CD4-positive, alpha-beta T cell treated with Interleukin-21 for 1 hour (primary cell): ENCODE measurements around the gene KIF13A.

Experiments used
- DNase-seq: peaks from one replicate; pipeline ENCODE4 v3.0.0-alpha.2; 2020

Gene KIF13A

DNA sequence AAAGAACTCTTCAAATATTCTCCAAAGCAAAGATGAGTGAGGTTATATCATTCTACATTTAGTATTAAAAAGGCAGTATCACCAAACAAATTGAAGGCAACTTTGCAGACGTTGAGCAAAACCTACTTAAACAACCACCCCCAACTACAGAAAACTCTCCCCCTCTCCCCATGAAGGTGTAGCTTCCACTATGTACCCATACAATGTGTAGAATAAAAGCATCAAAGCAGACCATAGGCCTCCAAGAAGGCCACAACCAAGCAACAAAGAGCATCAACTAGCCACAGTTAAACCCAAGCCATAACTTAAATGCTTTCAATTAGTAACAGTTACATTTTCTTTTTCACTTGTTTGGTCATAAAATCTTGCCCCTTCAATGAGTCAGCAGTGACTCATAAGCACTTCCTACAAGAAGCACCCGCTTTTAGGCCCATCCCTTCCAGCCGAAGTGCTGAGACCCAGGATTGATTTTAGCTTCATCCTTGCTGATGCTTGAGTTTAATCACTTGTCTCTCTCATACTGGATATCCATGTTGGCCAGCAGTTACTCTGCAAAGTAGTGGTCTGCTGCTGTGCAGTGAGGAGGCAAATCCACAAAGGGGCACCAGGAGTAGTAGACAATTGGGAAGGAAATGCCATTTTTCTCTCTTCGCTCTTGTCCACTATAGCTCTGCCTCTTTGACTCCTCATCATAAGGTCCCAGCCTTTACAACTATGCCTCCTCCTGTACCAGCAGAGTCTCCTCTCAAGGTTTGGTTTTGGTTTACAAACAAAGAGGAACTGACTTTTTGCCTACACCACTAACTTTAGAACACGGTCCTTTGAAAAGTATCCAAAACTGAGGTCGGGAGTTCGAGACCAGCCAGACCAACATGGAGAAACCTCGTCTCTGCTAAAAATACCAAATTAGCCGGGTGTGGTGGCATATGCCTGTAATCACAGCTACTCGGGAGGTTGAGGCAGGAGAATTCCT, 272.3 kb downstream of the KIF13A start:
- DNase-seq = peak; percentile 34

DNA sequence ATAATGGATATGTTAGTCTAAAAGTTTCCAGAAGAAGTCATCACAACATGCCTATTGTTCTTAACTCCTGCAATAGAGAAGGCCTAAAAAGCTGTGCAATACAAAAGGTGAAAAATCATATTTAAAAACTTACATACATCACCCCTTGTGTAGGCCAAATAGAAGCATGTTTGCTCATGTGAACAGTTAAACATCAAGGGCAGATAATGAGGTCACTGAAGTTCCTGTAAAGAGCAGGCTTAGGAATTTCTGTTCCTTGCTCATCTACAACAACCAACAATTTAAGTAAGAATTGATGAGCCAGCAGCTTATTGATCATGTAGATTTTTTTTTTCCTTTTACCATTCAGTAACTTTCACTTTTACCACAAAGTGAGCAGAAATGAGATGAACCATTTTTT, 273.3 kb downstream of the KIF13A start:
- DNase-seq = no peak

DNA sequence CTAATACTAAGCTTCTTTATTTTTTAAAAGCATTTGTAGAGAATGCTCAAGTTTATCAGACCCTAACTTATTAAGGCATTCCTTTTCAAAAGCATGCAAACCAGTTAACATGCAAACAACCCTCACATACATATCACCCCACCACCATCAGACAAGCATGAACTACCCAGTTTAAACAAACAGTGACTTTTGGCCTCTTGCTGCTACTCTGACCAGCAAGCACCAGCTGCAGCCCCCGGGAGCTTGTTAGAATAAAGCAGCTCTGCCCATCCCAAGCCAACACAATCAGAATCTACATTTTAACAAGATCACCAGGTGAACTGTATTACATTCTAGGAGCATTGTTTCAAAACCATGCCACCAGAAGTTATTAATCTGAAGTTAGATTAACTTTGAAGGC, 274.9 kb downstream of the KIF13A start:
- DNase-seq = no peak

DNA sequence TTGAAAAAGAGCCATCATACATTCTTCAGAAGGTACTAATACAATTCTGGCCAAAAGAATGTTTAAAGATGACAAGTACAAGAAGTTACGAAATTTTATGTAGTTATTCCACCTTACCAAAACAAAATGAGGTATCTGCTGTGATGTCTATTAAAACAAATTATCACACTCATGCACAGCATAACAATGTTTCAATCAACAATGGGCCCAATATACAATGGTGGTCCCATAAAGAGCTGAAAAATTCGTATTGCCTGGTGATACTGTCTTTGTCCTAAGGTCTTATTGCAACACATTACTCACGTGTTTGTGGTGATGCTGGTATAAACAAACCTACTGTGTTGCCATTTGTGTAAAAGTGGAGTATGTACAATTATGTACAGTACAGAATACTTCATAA, 277.1 kb downstream of the KIF13A start:
- DNase-seq = no peak

DNA sequence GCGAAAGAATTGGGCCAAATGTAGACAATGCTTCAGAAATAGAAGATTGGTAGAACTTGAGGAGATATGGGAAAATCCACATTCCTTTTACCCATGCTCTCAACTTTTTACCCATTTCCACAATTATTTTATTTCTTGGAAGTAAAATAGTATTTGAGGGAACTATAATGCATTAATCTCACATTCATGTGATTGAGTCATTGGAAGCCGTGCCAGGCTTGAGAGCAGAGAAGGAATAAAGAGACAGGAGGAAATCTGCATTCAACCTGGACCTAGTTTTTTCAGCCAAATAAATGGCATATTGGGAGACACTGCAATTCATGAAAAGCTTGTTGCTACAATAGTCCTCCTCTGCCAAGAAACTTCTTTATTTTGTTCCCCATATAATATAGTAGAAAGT, 278.0 kb downstream of the KIF13A start:
- no peak for DNase-seq
